ENCODE measurements around the gene RAB18. TPM values are rescaled to one million over a fixed set of nuclear protein-coding genes. Genes with fewer than 3 reads are reported as not detected.
"Not testable (repeated sequence)": the region's sequence is repeated elsewhere in the genome, so short reads cannot be mapped to it uniquely, and the experiment has no call there.

Gene RAB18
- total RNA-seq, 2 experiments from 2014 or later, result 63.5 to 65.0 TPM

DNA sequence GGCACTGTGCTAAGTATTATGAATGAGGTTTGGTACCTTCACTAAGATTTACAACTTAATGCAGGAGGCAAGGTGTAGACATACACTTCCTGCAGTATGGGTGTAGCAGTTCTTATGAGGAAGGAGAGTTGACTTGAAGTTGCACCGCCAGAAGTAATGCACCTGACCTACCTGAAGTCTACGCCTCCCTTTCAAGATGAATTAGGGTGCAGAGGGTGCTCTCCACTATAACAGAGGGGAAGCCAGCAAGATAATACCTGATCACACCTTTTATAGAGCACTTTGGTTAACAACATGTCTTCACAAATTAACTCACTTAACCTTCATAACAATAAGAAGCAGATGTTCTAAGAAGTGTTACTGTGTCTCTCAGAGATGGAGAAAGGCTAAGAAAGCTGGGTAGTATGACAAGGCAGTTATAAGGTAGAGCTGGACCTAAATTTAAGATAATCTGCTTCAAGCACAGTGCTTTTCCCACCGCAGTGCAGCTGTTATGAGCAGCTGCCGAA lies 552 bp upstream of the RAB18 start:
- ChIA-PET POLR2A (interaction anchor here (0.5 to 0.9 kb wide), 2 partner anchors 66 to 349 kb away, joined by 3 to 4 read pairs; partner anchors contain the start of gene YME1L1), CTCF (no interaction called here)

DNA sequence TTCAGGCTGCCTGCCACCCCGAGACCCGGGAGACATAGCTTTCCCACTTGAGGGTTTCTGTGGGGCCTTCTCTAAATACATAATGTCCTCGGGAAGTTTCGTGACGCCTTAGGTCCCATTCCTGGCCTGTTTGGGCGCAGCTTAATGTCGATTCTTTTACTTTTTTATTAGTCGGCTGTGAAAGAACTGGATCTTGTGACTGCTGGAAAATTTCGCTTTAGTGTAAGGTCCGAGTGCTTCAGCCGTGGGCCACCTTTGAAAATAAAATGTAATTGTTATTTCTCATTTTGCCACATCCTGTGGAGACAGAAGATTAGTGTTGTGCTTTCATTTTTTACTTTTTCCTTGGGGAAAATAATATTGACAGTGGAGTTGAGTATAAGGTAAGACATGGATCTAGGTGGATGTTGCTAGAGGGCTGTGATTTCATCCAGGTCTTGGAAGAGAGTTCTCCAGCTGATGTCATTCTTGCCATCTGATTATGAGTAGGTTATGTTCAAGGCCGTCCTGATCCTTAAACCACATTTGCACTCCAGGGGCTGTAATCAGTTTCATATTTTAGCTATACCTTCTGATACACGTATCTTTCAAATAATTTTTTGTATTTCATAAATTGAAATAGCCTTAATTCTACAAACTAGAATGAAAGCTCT lies 830 bp downstream of the RAB18 start:
- ChIA-PET POLR2A (no interaction called here), CTCF (interaction anchor here (0.6 to 1.0 kb wide), 2 partner anchors 238 to 475 kb away, joined by 3 read pairs; no protein-coding TSS in a partner anchor)

DNA sequence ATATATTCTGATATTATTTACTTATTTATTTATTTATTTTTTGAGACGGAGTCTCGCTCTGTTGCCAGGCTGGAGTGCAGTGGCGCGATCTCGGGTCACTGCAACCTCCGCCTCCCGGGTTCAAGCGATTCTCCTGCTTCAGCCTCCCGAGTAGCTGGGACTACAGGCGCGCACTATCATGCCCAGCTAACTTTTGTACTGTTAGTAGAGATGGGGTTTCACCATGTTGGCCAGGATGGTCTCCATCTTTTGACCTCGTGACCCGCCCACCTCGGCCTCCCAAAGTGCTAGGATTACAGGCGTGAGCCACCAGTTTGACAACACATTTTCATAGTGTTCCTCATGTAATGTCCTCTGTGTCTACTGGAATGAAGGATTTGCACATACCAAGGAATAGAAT lies 1.4 kb downstream of the RAB18 start:
- CTCF ChIA-PET, POLR2A ChIA-PET: not testable (repeated sequence)

DNA sequence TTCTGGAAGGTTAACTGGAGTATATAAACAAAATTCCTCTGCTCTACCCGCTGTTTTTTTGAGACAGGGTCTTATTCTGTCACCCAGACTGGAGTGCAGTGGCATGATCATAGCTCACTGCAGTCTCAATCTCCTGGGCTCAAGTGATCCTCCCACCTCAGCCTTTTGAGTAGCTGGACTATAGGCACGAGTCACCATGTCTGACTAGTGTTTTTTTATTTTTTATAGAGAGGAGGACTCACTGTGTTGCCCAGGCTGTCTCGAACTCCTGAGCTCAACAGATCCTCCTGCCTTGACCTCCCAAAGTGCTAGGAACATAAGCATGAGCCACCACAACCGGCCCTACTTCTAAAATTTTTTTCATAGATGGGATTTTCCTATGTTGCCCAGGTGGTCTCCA lies 2.2 kb downstream of the RAB18 start:
- ChIA-PET POLR2A (interaction anchor here (0.6 kb wide), 1 partner anchor 46 kb away, joined by 15 read pairs; no protein-coding TSS in a partner anchor), CTCF (no interaction called here)

DNA sequence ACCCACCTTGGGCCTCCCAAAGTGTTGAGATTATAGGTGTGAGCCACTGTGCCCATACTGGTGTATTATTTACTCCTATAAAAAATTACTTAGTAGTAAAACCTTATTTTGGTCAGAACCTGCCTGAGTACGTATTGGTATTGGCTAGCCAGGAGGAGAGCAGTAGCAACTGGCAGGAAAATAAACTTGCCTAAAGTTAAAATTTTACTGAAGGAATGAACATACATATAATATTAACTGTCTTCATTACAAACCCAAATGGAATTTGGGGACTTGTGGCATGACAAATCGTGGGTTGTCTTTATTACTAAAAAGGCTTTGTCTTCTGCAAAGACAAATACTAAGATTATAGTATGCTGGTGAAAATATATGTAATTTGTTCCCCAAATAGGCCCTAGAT lies 8.4 kb downstream of the RAB18 start:
- ChIA-PET POLR2A (no interaction called here), CTCF (no interaction called here)

DNA sequence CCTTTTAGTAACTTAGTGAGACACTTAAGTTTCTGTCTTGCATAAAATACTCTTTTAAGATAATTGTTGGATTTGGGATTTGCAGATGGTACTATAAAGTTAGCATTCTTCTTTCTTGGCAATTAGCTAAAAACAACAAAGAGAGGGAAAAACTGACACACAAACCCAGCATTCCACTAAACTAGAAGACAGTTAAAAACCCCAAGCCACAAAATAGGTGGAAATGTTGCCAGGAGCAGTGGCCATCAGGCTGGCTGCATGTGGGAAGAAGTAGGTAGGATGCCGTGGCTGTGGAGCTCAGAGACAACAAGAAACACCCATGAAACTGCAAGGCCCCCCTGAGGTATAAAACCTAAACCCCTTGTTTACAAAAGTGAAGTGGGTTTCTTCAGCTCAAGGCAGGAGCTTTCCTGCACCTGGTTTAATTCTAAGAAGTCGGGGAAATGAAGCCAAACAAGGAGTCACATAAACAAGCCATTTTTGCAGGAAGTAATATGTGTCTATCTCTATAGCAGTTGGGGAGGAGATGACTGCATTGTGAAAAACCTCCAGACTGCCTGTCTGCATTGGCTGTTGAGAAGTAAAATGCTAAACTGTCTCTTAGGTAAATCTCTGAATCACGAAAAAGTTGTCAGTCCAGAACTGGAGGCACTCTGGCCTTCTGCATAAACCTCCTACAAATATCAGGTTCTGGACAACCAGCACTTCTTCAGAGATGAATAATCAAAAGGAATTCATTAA lies 9.5 kb downstream of the RAB18 start:
- ChIA-PET CTCF (interaction anchor here (0.9 kb wide), 1 partner anchor 918 kb away, joined by 3 read pairs; no protein-coding TSS in a partner anchor), POLR2A (no interaction called here)

DNA sequence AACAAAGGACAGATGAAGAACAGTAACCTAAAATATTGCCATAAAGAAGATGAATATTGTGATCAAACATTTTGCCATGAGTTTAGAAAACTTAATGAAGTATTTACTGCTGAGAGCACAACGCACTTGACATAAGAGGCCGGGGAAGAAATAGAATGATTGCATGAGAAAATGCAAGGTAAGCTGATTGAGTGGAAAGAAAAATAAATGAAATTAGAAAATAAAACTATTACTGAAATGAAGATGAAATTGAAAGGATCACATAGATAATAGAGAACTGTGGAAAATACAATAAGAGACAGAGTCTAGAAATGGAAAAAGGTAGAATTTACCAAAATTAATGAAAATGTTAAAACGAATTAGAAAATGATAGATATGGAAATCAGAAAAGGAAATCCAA lies 10.1 kb downstream of the RAB18 start:
- POLR2A ChIA-PET, result no interaction called here
- CTCF ChIA-PET, result interaction anchor here (0.9 kb wide), 1 partner anchor 917 kb away, joined by 3 read pairs; no protein-coding TSS in a partner anchor

DNA sequence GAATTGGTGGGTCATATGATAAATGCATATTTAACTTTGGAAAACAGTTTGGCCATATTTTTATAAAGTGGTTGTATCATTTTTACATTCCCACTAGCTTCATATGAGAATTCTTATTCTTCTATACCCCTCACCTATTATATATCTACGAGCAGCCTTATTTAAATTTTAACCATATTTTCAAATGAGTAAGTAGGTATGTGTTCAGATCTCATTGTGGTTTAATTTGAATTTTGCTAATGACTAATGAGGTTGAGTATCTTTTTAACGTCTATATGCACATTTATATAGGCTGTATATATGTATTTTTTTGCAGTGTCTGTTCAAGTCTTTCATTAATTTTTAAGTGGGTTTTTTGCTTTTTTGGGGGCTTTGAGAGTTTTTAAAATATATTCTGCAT lies 14.2 kb downstream of the RAB18 start:
- CTCF ChIA-PET, result no interaction called here

DNA sequence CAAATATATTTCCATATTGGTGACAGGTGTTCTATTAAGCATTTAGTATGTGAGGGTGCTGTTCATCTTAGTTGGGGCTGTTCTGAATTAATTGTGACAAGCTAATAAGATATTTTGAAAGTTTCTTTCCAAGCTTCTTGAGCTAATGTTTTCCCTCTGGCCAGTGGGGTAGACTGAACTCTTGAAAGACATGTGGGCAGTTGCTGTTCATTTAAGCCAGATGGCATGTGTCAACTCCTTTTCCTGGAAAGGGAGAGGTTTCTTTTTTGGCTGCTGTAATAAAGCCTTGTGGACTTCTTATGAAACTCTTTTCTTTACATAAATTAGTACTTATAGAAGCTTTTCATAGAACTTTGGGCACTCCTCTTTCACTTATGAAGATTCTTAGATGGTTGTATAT lies 21.7 kb downstream of the RAB18 start:
- POLR2A ChIA-PET, result no interaction called here
- CTCF ChIA-PET, result no interaction called here

More for the DNA sequence above, 14.2 kb downstream of the RAB18 start:
- POLR2A ChIA-PET, result no interaction called here

DNA sequence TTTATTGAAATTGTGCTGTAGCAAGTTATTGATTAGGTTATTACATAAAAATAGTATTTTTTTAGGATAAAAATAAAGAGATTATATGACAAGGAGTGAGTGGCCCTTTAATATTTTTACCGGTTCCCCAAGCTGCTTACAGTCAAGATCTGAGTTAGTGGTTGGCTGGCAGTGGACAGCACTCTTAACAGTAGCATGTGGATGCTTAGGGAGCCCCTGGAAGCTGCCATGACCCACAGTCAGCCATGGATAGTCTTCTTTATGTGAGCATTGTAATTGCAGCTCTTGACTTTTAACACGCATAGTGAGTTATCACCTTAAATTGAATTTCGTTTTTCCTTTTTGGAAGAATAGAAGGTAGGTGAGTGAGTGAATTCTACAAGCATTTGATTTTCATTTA lies 22.1 kb downstream of the RAB18 start:
- CTCF ChIA-PET, result no interaction called here
- POLR2A ChIA-PET, result no interaction called here

DNA sequence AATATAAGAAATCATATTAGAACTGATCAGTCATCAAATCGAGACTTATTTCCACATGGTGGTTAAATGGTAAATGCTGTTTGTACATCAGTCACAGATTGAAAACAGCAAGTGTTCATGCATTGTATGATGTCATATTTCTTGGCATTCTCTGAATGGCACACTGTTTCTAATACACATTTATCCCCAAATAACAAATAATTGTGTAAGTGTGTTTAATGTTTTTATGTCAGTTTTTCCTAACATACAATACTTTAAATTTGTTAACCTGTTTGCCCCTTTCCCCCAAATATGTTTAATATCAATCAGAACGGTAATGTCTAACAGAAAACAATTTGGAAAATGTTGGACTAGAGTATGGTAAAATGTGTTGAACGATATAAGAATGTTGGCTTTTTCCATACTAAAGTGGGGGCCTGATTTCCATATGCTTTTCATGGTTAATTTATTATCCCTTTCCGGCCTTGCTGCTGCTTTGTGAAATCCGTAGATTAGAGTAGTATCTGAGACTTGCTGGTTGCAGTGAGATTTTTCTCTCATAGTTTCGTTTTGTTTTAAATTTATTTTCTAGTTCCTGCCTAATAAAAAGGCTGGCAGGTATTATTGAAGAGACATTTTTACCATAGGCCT lies 23.7 kb downstream of the RAB18 start:
- ChIA-PET CTCF (no interaction called here), POLR2A (no interaction called here)

DNA sequence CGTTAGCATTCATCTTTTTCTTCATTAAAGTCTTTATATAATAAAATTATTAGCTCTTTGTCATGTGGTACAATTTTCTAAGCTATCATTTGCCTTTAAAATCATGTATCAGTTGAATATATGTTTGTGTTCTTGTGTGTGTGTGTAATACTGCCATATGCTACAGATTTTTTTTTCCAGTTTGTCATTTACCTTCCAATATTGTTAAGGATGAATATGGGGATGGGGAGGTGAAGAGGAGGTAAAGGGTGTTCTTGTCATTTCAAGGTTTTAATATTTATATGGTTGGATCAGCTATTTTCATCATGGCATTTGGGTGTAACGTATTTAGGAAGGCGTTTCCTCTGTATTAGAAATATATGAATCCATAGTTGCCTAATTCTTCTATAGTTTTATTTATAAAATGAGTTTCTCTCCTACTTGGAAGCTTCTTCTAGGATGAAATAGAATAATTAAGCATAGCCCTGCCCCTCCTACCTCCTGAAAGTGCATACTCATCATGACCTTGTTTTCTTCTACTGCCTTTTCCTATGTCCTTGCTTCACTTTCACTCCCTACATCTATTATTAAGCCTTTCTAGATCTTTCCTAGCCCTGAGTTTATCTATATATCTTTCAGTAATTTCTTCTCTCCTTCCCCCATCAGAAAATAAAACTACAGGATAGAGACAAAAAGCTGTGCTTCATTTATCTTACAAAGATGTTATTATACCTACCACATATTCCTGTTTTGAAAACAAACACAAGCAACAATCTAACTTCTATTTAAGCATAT lies 25.1 kb downstream of the RAB18 start:
- CTCF ChIA-PET, result no interaction called here
- POLR2A ChIA-PET, result no interaction called here

DNA sequence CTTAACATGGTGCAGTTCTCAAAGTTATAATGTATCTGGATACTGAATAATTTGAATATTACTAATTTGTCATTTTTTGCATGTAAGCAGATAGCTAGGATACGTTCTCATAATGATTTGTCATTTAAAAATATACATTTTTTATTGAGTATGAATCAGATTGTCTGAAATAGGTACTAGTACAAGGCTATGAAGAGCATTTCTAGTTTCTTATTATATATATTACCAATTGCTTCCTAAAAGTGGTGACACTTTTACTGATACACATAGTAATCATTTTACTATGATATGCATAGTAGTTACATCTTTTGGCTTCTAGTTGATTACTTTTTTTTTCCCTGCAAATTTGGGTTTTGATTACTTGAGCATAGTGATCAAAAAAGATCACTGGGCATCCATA lies 26.4 kb downstream of the RAB18 start:
- ChIA-PET POLR2A (no interaction called here), CTCF (no interaction called here)

DNA sequence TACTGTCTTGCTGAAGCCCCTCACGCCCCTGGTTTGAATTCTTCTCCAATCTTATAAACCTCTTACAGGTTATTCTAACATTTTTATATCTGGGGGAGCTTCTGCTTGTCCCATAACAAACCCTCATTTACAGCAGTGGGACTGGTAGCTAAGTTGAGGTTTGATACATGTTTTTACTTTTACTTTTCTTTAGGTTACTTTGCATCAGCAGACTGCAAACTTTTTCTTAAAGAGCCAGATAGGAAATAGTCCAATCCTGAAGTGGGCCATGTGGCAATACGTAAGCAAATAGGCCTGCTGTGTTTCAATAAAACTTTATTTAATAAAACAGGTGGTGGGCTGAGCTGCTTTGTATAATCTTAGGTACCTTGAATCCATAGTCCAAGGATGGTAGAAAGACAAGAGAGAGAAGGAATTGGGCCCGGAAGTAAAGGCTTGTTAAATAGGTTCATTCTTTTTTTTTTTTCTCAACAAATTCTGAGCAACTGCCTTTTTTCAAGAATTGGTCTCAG lies 27.3 kb downstream of the RAB18 start:
- POLR2A ChIA-PET, result interaction anchor here (0.5 kb wide), 1 partner anchor 24 kb away, joined by 6 read pairs; no protein-coding TSS in a partner anchor
- CTCF ChIA-PET, result no interaction called here

DNA sequence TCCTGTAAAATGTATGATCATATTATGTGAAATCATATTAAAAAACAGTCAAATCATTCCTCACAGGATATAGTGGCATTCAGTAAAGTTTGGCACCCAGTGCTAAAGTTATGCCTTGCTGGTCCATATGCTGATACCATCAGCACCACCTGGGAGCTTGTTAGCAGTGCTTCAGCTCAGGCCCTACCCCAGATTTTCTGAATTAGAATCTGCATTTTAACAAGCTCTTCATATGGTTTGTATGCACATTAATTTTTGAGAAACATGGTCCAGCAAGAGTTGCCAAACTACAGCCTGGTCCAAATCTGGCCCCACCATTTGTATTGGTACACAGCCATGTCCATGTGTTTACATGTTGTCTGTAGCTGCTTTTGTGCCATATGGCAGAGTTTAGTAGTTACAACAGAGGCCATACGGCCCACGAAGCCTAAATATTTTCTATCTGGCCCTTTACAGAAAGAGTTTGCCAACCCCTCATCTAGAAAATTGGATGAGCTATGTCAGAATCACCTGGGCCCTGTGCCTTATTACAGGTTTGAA lies 30.1 kb downstream of the RAB18 start:
- CTCF ChIA-PET, result no interaction called here
- POLR2A ChIA-PET, result no interaction called here

DNA sequence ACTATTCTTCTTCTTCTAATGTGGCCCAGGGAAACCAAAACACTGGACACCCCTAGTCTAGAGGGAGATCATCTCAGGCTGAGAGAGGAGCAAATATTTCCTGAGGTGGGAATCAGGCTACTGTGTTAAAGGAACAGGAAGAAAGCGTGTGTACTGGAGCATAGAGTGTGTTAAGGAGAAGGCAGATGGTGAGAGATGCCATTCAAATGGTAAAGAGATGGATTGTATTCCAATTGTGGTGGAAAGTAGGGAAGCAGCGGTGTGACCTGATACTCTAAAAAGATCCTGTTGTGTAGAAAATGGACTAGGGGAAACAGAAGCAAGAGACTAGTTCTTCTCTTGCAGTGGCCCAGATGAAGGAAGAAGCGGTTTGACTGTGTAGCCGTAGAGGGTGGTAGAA lies 31.2 kb downstream of the RAB18 start:
- ChIA-PET CTCF (no interaction called here), POLR2A (no interaction called here)

DNA sequence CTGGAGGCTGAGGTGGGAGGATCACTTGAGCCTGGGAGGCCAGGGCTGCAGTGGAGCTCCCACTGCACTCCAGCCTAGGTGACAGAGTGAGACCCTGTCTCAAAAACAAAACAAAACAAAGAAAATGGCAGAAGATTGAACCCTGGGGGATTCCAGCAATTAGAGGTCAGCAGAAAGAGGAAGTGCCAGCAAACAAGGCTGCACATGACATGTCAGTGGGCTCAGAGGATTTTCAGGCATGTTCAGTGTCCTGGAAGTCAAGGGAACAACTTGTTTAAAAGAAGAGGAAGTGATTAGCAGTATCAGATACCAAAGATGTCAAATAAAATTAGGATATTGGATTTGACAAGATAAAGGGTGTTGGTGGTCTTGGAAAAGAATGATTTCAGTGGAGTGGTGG lies 32.3 kb downstream of the RAB18 start:
- ChIA-PET POLR2A (no interaction called here), CTCF (no interaction called here)

DNA sequence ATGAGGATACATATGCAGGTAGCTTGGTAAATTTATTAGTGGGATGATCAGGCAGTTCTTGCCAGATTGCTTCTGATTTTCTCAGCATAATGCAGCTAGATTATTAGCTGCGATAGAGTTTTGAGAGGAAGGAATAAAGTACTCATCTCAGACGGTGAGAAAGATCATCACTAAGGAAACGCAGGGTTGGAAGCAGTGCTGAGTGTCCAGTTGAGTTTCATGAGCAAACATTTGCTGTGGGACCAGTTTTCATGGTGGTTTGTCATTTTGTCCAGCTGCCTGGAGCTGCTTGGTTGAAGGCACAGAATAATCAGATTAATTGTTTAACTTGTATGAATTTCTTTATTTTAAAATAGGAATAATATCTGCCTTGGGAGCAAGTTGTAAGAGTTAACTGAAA lies 33.1 kb downstream of the RAB18 start:
- ChIA-PET CTCF (no interaction called here), POLR2A (no interaction called here)

DNA sequence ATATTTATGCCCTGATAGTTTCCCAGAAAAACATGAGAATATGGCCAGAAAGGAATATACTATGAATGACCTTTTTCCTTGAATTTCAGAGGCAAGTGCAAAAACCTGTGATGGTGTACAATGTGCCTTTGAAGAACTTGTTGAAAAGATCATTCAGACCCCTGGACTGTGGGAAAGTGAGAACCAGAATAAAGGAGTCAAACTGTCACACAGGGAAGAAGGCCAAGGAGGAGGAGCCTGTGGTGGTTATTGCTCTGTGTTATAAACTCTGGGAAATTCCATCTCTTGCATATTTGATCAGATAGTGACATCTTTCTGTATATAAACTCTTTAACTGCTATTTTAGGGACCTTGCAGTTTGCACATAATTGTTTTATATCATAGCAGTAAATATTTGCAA lies 33.7 kb downstream of the RAB18 start:
- ChIA-PET POLR2A (no interaction called here), CTCF (no interaction called here)

DNA sequence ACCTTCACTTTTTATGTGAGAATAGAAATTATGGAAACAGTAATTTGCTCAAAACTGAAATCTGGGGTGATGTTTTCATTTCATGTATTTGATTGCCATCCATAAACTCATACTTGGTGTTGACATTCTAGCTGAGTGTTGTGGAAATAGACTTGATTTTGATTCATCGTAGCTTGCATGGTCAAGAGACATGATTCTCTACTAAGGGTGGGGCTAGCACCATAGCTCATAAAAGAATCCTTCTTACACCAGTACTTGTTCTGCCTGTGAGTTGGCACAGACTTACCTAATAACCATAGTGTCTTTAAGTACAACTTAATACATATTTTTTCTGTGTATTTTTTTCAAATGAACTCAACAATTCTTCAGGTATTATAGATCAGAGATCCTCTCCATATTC lies 36.6 kb downstream of the RAB18 start:
- ChIA-PET POLR2A (no interaction called here), CTCF (no interaction called here)
